OCI-M2 (cell line): Measurements from ENCODE around the gene MCL1.

Source experiments
- DNase-seq: peaks from one replicate; lab custom pipeline; 2025; ENCODE audit not compliant: unreplicated experiment; lab: John Stamatoyannopoulos, UW

The MCL1 gene

DNA sequence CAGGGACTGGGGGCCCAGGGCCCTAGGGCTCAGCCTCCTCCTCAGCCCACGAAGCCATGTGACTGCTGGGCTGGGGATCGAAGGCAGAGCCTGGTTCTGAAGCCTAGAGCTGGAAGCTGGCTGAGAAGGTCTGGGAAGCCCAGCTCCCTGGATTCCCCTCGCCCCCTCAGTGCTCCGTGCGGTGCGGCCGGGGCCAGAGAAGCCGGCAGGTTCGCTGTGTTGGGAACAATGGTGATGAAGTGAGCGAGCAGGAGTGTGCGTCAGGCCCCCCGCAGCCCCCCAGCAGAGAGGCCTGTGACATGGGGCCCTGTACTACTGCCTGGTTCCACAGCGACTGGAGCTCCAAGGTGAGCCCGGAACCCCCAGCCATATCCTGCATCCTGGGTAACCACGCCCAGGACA, 21.1 kb downstream of the MCL1 start:
- DNase-seq = no peak

- DNase-seq = no peak
Observed at GRCh38 chr1:150557813-150558212, 21.6 kb downstream of the MCL1 start.

DNA sequence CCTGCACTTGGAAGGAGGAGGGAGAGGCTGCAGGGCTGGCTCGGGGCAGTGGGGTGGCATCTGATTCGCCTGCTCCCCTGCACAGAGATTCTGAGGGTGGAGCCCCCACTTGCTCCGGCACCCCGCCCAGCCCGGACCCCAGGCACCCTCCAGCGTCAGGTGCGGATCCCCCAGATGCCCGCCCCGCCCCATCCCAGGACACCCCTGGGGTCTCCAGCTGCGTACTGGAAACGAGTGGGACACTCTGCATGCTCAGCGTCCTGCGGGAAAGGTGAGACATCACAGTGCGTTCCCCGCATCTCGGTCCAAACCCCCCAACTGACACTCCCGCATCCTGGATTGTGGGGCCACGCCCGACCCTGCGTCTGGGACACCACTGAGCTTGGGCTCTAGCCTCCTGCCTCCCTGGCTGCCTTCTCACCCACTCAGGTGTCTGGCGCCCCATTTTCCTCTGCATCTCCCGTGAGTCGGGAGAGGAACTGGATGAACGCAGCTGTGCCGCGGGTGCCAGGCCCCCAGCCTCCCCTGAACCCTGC, 22.3 kb downstream of the MCL1 start:
- no peak for DNase-seq

GRCh38 chr1:150555971-150556865, 23.2 kb downstream of the MCL1 start:
- no peak for DNase-seq

DNA sequence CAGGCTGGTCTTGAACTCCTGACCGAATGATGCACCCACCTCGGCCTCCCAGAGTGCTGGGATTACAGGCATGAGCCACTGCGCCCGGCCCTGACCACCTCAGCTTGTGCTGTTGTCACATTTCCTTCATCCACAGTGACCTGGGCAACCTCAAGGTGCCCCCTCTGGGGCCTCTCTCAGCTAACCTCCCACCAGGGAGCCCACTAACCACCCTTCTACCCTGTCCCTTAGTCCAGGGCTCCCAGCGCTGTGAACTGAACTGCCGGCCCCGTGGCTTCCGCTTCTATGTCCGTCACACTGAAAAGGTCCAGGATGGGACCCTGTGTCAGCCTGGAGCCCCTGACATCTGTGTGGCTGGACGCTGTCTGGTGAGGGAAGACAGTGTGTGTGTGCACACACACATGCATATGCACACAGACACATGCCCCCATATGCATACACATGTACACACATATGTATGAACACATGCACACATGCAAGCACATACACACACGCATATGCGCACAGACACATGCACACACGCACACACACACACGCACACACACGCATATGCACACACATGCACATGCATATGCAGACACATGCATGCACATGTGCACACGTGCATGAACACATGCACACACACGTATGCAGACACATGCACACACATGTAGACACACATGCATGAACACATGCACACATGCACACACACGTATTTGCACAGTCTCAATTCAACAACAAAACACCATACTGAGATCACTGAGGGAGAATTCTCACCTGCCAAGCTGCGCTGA, 24.0 kb downstream of the MCL1 start:
- DNase-seq = no peak

- DNase-seq = no peak
Observed at GRCh38 chr1:150554086-150554452, 25.3 kb downstream of the MCL1 start.

- DNase-seq = no peak
Observed at GRCh38 chr1:150553392-150554085, 25.9 kb downstream of the MCL1 start.

DNA sequence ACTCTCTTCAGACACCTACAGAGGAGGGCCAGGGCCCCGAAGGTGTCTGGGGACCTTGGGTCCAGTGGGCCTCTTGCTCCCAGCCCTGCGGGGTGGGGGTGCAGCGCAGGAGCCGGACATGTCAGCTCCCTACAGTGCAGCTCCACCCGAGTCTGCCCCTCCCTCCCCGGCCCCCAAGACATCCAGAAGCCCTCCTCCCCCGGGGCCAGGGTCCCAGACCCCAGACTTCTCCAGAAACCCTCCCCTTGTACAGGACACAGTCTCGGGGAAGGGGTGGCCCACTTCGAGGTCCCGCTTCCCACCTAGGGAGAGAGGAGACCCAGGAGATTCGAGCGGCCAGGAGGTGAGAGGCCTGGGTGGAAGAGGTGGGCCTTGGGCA, 26.5 kb downstream of the MCL1 start:
- no peak for DNase-seq

DNA sequence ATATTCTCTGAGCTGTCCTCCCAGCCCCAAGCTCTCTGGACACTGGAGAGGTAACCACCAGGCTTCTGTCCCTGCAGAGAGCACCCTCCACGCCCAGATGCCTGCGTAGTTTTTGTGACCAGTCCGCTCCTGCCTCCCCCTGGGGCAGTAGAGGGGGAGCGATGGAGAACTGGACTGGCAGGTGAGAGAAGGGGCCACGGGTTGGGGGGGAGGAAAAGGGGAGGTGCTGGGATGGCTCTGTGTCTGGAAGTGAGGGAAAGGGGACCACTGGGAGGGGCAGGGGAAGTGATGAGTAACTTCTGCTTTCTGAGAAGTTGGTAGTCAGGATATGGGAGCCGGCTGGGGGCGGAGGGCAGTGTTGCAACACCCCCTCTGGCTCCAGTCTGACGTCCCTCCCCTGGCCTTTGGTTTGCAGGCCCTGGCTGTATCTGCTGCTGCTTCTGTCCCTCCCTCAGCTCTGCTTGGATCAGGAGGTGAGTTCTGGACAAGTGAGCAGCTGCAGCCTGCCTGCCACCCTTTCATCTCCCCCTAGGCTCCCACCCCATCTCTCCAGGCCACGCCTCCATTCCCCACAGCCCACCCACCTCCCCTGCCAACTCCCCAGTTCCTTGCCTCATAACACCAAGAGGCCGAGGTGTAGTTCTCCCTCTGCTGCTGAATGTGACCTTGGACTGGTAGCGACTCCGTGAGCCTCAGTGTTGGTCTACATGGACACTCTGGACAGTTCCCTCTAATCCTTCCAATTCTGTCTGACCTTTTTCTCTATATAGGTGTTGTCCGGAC, 27.1 kb downstream of the MCL1 start:
- DNase-seq = peak; percentile 53

DNA sequence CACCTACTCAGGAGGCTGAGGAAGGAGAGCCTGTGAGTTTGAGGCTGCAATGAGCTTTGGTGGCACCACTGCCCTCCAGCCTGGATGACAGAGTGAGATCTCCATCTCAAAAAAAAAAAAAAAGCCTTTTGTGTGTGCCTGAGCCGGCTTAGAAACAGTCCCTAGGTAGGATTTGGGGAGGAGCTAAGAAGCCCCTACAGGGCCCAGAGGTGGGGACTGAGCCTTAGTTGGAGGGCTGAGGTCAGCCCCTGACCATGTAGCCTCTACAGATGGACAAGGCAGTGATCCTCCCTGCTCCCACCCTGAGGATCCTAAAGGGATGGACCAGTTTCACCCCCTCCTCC, 27.7 kb downstream of the MCL1 start:
- DNase-seq = no peak

- no peak for DNase-seq
Observed at GRCh38 chr1:150551051-150551783, 28.2 kb downstream of the MCL1 start.

- DNase-seq = no peak
Observed at GRCh38 chr1:150550222-150551050, 29.0 kb downstream of the MCL1 start.

DNA sequence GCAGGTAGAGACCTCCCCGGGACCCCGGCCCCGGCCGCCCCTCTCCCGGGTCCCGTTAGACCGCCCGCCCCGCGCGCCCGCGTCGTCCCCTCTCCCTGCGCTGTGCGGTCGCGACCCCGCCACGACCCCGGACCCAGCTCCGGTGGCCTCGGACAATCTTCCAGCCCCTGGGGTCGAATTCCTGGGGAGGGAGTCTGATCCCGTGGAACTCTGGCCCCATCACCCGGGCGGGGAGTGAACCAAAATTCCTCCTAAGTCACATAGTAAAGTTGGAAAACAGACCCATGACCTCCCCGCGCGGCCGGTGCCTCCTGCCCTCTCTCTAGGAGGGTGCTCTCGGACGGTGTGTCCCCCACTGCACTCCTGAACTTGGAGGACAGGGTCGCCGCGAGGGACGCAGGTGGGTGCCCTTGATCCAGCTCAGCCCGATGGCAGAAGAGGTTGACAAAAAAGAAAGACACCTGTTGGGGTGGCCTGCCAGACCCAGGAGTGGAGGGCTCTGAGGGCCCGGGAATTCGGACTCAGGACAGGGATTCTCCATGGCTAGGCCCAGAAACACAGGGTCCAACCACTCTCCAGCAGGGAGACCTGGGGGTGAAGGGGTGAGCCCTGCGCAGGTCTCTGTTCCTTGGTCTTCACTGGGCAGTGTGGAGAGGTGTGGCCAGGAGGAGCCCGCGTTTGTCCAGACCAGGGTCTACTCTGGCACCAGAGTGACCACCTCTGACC, 29.8 kb downstream of the MCL1 start:
- DNase-seq = no peak

DNA sequence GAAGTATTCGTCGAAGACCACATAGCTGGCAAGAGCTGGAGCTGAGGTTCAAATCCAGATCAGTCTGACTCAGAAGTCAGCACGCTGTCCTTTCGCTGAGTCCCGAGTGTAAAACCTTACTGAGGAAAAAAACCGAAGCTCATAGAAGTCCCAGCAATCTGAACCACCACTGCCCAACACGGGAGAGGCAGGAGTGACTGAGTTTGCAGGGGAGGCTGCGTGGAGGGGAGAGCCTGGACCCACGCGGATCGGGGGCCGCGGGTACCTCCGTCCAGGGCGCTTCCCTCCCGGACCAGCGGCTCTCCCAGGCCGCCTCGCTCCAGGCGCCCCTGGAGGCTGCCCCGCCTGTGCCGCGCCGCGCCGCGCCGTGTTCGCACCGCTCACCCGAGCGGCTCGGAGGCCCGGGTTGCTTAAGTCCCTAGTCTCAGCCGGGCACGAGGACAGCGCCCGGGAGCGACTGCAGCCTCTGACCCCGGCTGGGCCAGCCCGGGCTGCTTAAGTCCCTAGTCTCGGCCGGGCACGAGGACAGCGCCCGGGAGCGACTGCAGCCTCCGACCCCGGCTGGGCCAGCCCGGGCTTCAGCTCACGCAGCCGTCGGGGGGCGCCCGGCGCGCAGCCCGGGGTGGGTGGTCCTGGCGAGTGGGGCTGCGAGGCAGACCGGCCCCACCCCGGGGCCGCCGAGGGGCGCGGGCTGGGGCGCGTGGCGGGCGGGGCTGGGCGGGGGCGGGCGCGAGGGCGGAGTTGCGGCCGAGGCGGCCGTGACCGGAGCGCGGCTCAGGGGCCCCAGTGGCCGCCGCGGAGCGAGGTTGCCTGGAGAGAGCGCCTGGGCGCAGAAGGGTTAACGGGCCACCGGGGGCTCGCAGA, 30.5 kb downstream of the MCL1 start, which contains the start of gene ADAMTSL4:
TSS of gene ADAMTSL4 (plus strand) at position 777 of the 864 bp plus-strand sequence. CDS start 2,881 bp downstream, outside the sequence.
- no peak for DNase-seq

DNA sequence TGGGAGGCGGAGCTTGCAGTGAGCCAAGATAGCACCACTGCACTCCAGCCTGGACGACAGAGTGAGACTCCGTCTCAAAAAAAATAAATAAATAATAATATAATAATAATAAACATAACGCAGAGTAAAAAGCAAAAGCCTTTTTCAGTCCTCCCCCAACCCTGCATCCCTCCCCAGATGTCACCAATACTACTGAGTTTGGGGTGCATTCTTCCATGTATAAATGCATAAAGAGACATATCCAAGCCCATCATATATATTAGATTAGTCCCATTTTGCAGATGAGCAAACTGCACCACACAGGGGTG, 31.1 kb downstream of the MCL1 start:
- DNase-seq = no peak

DNA sequence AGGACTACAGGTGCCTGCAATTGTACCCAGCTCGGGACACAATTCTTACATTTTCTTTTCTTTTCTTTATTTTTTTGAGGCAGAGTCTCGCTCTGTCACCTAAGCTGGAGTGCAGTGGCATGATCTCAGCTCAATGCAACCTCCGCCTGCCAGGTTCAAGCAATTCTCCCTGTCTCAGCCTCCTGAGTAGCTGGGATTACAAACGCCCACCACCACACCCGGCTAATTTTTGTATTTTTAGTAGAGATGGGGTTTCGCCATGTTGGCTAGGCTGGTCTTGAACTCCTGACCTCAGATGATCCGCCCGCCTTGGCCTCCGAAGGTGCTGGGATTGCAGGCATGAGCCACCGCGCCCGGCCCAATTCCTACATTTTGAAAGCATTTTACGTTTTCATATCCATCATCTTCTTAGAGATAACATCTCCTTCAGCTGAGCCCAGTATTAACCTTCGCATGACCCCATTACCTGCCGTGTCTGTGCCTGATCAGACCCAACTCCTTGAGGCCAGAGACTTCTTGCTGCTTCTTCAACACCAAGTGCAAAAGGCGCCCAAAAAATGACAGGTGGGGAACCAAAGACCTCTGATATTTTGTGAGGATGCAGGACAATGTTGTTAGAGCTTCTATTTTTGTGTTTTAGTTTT, 33.0 kb downstream of the MCL1 start:
- no peak for DNase-seq

- no peak for DNase-seq
Observed at GRCh38 chr1:150545486-150546032, 33.9 kb downstream of the MCL1 start.
